HEK293 (cell line): ENCODE results near the gene EPHB3.

Experiments
- CTCF ChIA-PET: fragments of 350-600 bp; formaldehyde crosslinking; extraction: SDS; loops from one replicate; lab custom pipeline; 2021; ENCODE audit warnings: antibody characterized with exemption; lab: Yijun Ruan, JAX
- POLR2A ChIA-PET: fragments of 300-600 bp; formaldehyde crosslinking; extraction: SDS; loops from one replicate; lab custom pipeline; 2020; ENCODE audit warnings: antibody characterized with exemption, inconsistent platforms; lab: Yijun Ruan, JAX
- H3K27ac ChIP-seq: fragments of 200-500 bp; sonication (Bioruptor generic); 2 replicates; pipeline ENCODE4 v1.5.1; 2014; ENCODE audit warnings: low read depth, low read length, control low read depth, inconsistent platforms; ENCODE audit errors: extremely low read depth
- H3K36me3 ChIP-seq, 2 experiments: fragments of 200-500 bp in 1 of 2; sonication (Bioruptor generic) in 1 of 2; 1 replicate in 1 of 2; 2 replicates in 1 of 2; pipeline ENCODE4 v1.5.1; 2014 to 2017; ENCODE audit warnings: inconsistent platforms in 2 of 2, low read length in 2 of 2; ENCODE audit not compliant: control insufficient read depth in 2 of 2, insufficient read depth in 1 of 2
- H3K4me1 ChIP-seq: fragments of 200-500 bp; sonication (Bioruptor generic); 2 replicates; pipeline ENCODE4 v1.5.1; 2014; ENCODE audit warnings: mild to moderate bottlenecking, low read length, inconsistent platforms; ENCODE audit not compliant: control insufficient read depth, insufficient read depth
- H3K4me3 ChIP-seq: 2 replicates; pipeline ENCODE4 v1.5.1; 2011; ENCODE audit warnings: low read depth, mild to moderate bottlenecking, control low read depth, low read length, moderate library complexity
- H3K9me3 ChIP-seq: fragments of 200-500 bp; sonication (Bioruptor generic); 2 replicates; pipeline ENCODE4 v1.5.1; 2014; ENCODE audit warnings: low read depth, low read length, inconsistent platforms; ENCODE audit not compliant: control insufficient read depth, insufficient read depth
- GLIS1 ChIP-seq: fragments of 450-650 bp; formaldehyde crosslinking; IDR thresholded peaks from 2 replicates; pipeline ENCODE4 v1.5.1; 2016; ENCODE audit warnings: missing biosample characterization, missing genetic modification characterization
- KLF17 ChIP-seq: fragments of 450-650 bp; formaldehyde crosslinking; IDR thresholded peaks from 2 replicates; pipeline ENCODE4 v1.5.1; 2016; ENCODE audit warnings: missing biosample characterization, missing genetic modification characterization
- MZF1 ChIP-seq: fragments of 450-650 bp; formaldehyde crosslinking; IDR thresholded peaks from 2 replicates; pipeline ENCODE4 v1.5.1; 2017; ENCODE audit warnings: missing biosample characterization, missing genetic modification characterization, borderline replicate concordance
- PATZ1 ChIP-seq: fragments of 450-650 bp; formaldehyde crosslinking; IDR thresholded peaks from 2 replicates; pipeline ENCODE4 v1.5.1; 2016; ENCODE audit warnings: missing biosample characterization, missing genetic modification characterization
- SCRT1 ChIP-seq: fragments of 450-650 bp; formaldehyde crosslinking; IDR thresholded peaks from 2 replicates; pipeline ENCODE4 v1.5.1; 2016; ENCODE audit warnings: missing biosample characterization, missing genetic modification characterization, borderline replicate concordance
- SP7 ChIP-seq: fragments of 450-650 bp; formaldehyde crosslinking; IDR thresholded peaks from 2 replicates; pipeline ENCODE4 v1.5.1; 2016; ENCODE audit warnings: missing biosample characterization, missing genetic modification characterization
- ZBTB8A ChIP-seq: fragments of 450-650 bp; formaldehyde crosslinking; IDR thresholded peaks from 2 replicates; pipeline ENCODE4 v1.5.1; 2016; ENCODE audit warnings: missing biosample characterization, missing genetic modification characterization
- ZFP41 ChIP-seq: fragments of 450-650 bp; formaldehyde crosslinking; IDR thresholded peaks from 2 replicates; pipeline ENCODE4 v1.5.1; 2016; ENCODE audit warnings: missing biosample characterization, missing genetic modification characterization, borderline replicate concordance
- ZIC2 ChIP-seq: fragments of 450-650 bp; formaldehyde crosslinking; IDR thresholded peaks from 2 replicates; pipeline ENCODE4 v1.5.1; 2016; ENCODE audit warnings: missing biosample characterization, missing genetic modification characterization
- ZNF146 ChIP-seq: fragments of 450-650 bp; formaldehyde crosslinking; IDR thresholded peaks from 2 replicates; pipeline ENCODE4 v1.5.1; 2016; ENCODE audit warnings: missing biosample characterization, missing genetic modification characterization
- ZNF174 ChIP-seq: fragments of 450-650 bp; formaldehyde crosslinking; IDR thresholded peaks from 2 replicates; pipeline ENCODE4 v1.5.0; 2017; ENCODE audit warnings: missing biosample characterization, mild to moderate bottlenecking, missing genetic modification characterization
- ZNF214 ChIP-seq: fragments of 450-650 bp; formaldehyde crosslinking; IDR thresholded peaks from 2 replicates; pipeline ENCODE4 v1.5.1; 2017; ENCODE audit warnings: missing biosample characterization, mild to moderate bottlenecking, missing genetic modification characterization, borderline replicate concordance
- ZNF239 ChIP-seq: fragments of 450-650 bp; formaldehyde crosslinking; IDR thresholded peaks from 2 replicates; pipeline ENCODE4 v1.5.1; 2016; ENCODE audit warnings: missing biosample characterization, missing genetic modification characterization
- ZNF571 ChIP-seq: fragments of 450-650 bp; formaldehyde crosslinking; IDR thresholded peaks from 2 replicates; pipeline ENCODE4 v1.5.0; 2017; ENCODE audit warnings: missing biosample characterization, missing genetic modification characterization

The EPHB3 gene

GRCh38 chr3:184630861-184631471 lies 69.4 kb downstream of the EPHB3 start:
- TF ChIP-seq MZF1 (tag by site-specific recombination), result no peak
- TF ChIP-seq ZIC2 (tag by site-specific recombination), result peak; percentile 95
- no peaks in the 10 kb centered on the region for H3K36me3 ChIP-seq
- no peak overlapping the region for H3K4me3 ChIP-seq
- CTCF ChIA-PET, result no interaction called here
- H3K27ac ChIP-seq, result no peak overlapping the region
- H3K9me3 ChIP-seq, result no peaks in the 10 kb centered on the region
- POLR2A ChIA-PET, result interaction anchor here (0.5 kb wide), 1 partner anchor 9 kb away, joined by 5 read pairs; no protein-coding TSS in a partner anchor
- H3K4me1 ChIP-seq, result peaks cover 3% of the 10 kb centered on the region; the same call in 1 of the 2 replicates

GRCh38 chr3:184631472-184631861 lies 69.9 kb downstream of the EPHB3 start:
- POLR2A ChIA-PET, result no interaction called here
- H3K9me3 ChIP-seq, result no peaks in the 10 kb centered on the region
- CTCF ChIA-PET, result no interaction called here
- no peaks in the 10 kb centered on the region for H3K36me3 ChIP-seq
- TF ChIP-seq ZBTB8A, result no peak
- TF ChIP-seq GLIS1 (tag by site-specific recombination), result no peak
- TF ChIP-seq ZNF239 (tag by site-specific recombination), result no peak
- no peak for TF ChIP-seq PATZ1
- no peak for TF ChIP-seq SP7 (tag by site-specific recombination)
- no peak for TF ChIP-seq ZNF146 (tag by site-specific recombination)
- TF ChIP-seq ZNF571 (tag by site-specific recombination), result no peak
- TF ChIP-seq KLF17 (tag by site-specific recombination), result no peak
- TF ChIP-seq ZFP41 (tag by site-specific recombination), result no peak
- TF ChIP-seq SCRT1 (tag by site-specific recombination), result no peak
- no peak for TF ChIP-seq ZNF174 (tag by site-specific recombination)
- no peak for TF ChIP-seq ZNF214
- H3K27ac ChIP-seq, result no peak overlapping the region
- no peak overlapping the region for H3K4me3 ChIP-seq
- H3K4me1 ChIP-seq, result peaks cover 3% of the 10 kb centered on the region; the same call in 1 of the 2 replicates
